HepG2 (cell line): Measurements from ENCODE around the gene IFT43. TPM values are rescaled to one million over a fixed set of nuclear protein-coding genes. Genes with fewer than 3 reads are reported as not detected.

Source experiments
- DPF2 ChIP-seq: sonication (generic); formaldehyde crosslinking; IDR thresholded peaks from 2 replicates; pipeline ENCODE4 v1.4.0; 2020; ENCODE audit warnings: mild to moderate bottlenecking, low read depth, missing genetic modification reagents, borderline replicate concordance
- GTF3A ChIP-seq: sonication (generic); formaldehyde crosslinking; conservative IDR thresholded peaks from 2 replicates; pipeline ENCODE4 v1.4.0; 2020; ENCODE audit warnings: mild to moderate bottlenecking, missing genetic modification reagents
- HIVEP1 ChIP-seq: sonication (generic); formaldehyde crosslinking; IDR thresholded peaks from 2 replicates; pipeline ENCODE4 v1.4.0; 2020; ENCODE audit warnings: mild to moderate bottlenecking, missing genetic modification reagents
- PAF1 ChIP-seq: IDR thresholded peaks from 2 replicates; pipeline ENCODE4 v1.6.1; 2016; ENCODE audit warnings: missing genetic modification reagents, missing compliant biosample characterization
- POLR2G ChIP-seq: fragments of 200-400 bp; formaldehyde crosslinking; IDR thresholded peaks from 2 replicates; pipeline ENCODE4 v1.6.1; 2018; ENCODE audit warnings: mild to moderate bottlenecking, low read depth, low read length, moderate library complexity
- SYNCRIP ChIP-seq: fragments of 200-400 bp; formaldehyde crosslinking; IDR thresholded peaks from 2 replicates; pipeline ENCODE4 v1.6.1; 2018; ENCODE audit warnings: mild to moderate bottlenecking, low read depth, low read length; ENCODE audit not compliant: insufficient read depth
- TMF1 ChIP-seq: sonication (generic); formaldehyde crosslinking; IDR thresholded peaks from 2 replicates; pipeline ENCODE4 v1.8.1; 2022; ENCODE audit warnings: low read depth, missing genetic modification reagents
- ZBTB38 ChIP-seq: sonication (generic); formaldehyde crosslinking; IDR thresholded peaks from 2 replicates; pipeline ENCODE4 v1.5.1; 2020; ENCODE audit warnings: mild to moderate bottlenecking, missing genetic modification reagents
- ZNF260 ChIP-seq: sonication (generic); formaldehyde crosslinking; IDR thresholded peaks from 2 replicates; pipeline ENCODE4 v1.4.0; 2020; ENCODE audit warnings: missing genetic modification reagents, low read depth, mild to moderate bottlenecking, borderline replicate concordance
- ZNF446 ChIP-seq: sonication (generic); formaldehyde crosslinking; IDR thresholded peaks from 2 replicates; pipeline ENCODE4 v1.5.0; 2020; ENCODE audit warnings: mild to moderate bottlenecking, missing genetic modification reagents
- ZNF644 ChIP-seq: IDR thresholded peaks from 2 replicates; pipeline ENCODE4 v1.6.1; 2016; ENCODE audit warnings: low read depth
- polyA plus RNA-seq, 8 experiments: library from polyadenylated mRNA; depleted of rRNA in 3 of 8; stranded (reverse) in 7 of 8; unstranded in 1 of 8; fragments of >200 nt; fragmentation: Illumina TruSeq in 4 of 8; extraction: Trizol in 4 of 8; gene quantifications; 2 replicates each; pipeline versions ENCODE4 v1.2.1 to v1.2.3, GENCODE V29; 2011 to 2016; ENCODE audit warnings: low read depth in 4 of 8, missing spikeins in 1 of 8, mixed read lengths in 1 of 8; ENCODE audit not compliant: insufficient read depth in 1 of 8
- total RNA-seq, 5 experiments: library from RNA; depleted of rRNA; stranded (reverse); fragments of >200 nt; fragmentation: Illumina TruSeq; extraction: Trizol; gene quantifications; 2 replicates each; pipeline ENCODE4 v1.2.3, GENCODE V29; 2016; ENCODE audit warnings: low read depth in 1 of 5
- TF ChIP-seq, protein P1 (sequence below): sonication (generic); formaldehyde crosslinking; IDR thresholded peaks from 2 replicates; pipeline ENCODE4 v1.4.0; 2020; ENCODE audit warnings: mild to moderate bottlenecking, missing genetic modification reagents
- TF ChIP-seq, protein P2 (sequence below): sonication (generic); formaldehyde crosslinking; IDR thresholded peaks from 2 replicates; pipeline ENCODE4 v1.4.0; 2020; ENCODE audit warnings: missing genetic modification reagents
- TF ChIP-seq, protein P3 (sequence below): sonication (generic); formaldehyde crosslinking; conservative IDR thresholded peaks from 2 replicates; pipeline ENCODE4 v1.4.0; 2020; ENCODE audit warnings: mild to moderate bottlenecking, missing genetic modification reagents, moderate library complexity
- TF ChIP-seq, protein P4 (sequence below): sonication (generic); formaldehyde crosslinking; IDR thresholded peaks from 2 replicates; pipeline ENCODE4 v1.8.0; 2022; ENCODE audit warnings: missing genetic modification reagents, mild to moderate bottlenecking, borderline replicate concordance
- TF ChIP-seq, protein P5 (sequence below): fragments of 450-650 bp; IDR thresholded peaks from 2 replicates; pipeline ENCODE4 v1.6.1; 2017; ENCODE audit warnings: mild to moderate bottlenecking
- TF ChIP-seq, protein P6 (sequence below): sonication (generic); formaldehyde crosslinking; IDR thresholded peaks from 2 replicates; pipeline ENCODE4 v1.5.0; 2020; ENCODE audit warnings: mild to moderate bottlenecking, low read depth, missing genetic modification reagents, borderline replicate concordance
- TF ChIP-seq, protein P7 (sequence below): sonication (generic); formaldehyde crosslinking; IDR thresholded peaks from 2 replicates; pipeline ENCODE4 v1.4.0; 2020; ENCODE audit warnings: missing genetic modification reagents

IFT43 gene
- total and polyA plus RNA-seq, 2 of the 13 experiments (the other 11 are each of a cell fraction or from before 2014, with no cell fraction given): 0.15 to 0.55 TPM

DNA sequence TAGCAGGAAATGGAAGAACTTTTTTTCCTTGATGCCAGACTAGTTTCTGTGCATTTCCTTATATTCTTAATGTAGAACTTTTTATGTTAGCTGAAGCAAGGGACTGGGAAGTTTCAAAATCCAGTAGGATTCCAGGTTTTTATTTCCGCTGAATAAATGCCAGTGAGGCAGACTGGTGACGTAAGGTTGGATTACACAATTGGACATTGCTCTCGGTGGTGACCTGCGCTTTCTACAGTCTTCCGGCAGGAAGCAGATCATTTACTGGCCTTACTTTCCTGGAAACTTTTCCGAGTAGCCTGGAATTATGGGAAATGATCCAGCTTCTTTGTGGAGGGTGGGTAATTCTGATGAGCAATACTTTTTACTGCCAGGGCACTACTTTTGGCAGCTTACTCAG is 3.6 kb downstream of the IFT43 start (continued):
- TF ChIP-seq, protein P1, sequence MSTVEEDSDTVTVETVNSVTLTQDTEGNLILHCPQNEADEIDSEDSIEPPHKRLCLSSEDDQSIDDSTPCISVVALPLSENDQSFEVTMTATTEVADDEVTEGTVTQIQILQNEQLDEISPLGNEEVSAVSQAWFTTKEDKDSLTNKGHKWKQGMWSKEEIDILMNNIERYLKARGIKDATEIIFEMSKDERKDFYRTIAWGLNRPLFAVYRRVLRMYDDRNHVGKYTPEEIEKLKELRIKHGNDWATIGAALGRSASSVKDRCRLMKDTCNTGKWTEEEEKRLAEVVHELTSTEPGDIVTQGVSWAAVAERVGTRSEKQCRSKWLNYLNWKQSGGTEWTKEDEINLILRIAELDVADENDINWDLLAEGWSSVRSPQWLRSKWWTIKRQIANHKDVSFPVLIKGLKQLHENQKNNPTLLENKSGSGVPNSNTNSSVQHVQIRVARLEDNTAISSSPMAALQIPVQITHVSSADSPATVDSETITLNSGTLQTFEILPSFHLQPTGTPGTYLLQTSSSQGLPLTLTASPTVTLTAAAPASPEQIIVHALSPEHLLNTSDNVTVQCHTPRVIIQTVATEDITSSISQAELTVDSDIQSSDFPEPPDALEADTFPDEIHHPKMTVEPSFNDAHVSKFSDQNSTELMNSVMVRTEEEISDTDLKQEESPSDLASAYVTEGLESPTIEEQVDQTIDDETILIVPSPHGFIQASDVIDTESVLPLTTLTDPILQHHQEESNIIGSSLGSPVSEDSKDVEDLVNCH (CRISPR knock-in tag): no peak
- TF ChIP-seq, protein P2, sequence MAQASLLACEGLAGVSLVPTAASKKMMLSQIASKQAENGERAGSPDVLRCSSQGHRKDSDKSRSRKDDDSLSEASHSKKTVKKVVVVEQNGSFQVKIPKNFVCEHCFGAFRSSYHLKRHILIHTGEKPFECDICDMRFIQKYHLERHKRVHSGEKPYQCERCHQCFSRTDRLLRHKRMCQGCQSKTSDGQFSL: no peak
- TF ChIP-seq, protein P3, sequence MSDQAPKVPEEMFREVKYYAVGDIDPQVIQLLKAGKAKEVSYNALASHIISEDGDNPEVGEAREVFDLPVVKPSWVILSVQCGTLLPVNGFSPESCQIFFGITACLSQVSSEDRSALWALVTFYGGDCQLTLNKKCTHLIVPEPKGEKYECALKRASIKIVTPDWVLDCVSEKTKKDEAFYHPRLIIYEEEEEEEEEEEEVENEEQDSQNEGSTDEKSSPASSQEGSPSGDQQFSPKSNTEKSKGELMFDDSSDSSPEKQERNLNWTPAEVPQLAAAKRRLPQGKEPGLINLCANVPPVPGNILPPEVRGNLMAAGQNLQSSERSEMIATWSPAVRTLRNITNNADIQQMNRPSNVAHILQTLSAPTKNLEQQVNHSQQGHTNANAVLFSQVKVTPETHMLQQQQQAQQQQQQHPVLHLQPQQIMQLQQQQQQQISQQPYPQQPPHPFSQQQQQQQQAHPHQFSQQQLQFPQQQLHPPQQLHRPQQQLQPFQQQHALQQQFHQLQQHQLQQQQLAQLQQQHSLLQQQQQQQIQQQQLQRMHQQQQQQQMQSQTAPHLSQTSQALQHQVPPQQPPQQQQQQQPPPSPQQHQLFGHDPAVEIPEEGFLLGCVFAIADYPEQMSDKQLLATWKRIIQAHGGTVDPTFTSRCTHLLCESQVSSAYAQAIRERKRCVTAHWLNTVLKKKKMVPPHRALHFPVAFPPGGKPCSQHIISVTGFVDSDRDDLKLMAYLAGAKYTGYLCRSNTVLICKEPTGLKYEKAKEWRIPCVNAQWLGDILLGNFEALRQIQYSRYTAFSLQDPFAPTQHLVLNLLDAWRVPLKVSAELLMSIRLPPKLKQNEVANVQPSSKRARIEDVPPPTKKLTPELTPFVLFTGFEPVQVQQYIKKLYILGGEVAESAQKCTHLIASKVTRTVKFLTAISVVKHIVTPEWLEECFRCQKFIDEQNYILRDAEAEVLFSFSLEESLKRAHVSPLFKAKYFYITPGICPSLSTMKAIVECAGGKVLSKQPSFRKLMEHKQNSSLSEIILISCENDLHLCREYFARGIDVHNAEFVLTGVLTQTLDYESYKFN (CRISPR knock-in tag): peak; percentile 70
- TF ChIP-seq ZNF644 (CRISPR knock-in tag) (peak; percentile 64; the same call in 1 of the 2 replicates), GTF3A (no peak), TMF1 (no peak), SYNCRIP (no peak), DPF2 (CRISPR knock-in tag) (peak; percentile 56; the same call in 1 of the 2 replicates), POLR2G (no peak), HIVEP1 (CRISPR knock-in tag) (no peak), ZNF260 (no peak), ZBTB38 (CRISPR knock-in tag) (no peak), ZNF446 (CRISPR knock-in tag) (no peak), PAF1 (CRISPR knock-in tag) (no peak)
- TF ChIP-seq, protein P4, sequence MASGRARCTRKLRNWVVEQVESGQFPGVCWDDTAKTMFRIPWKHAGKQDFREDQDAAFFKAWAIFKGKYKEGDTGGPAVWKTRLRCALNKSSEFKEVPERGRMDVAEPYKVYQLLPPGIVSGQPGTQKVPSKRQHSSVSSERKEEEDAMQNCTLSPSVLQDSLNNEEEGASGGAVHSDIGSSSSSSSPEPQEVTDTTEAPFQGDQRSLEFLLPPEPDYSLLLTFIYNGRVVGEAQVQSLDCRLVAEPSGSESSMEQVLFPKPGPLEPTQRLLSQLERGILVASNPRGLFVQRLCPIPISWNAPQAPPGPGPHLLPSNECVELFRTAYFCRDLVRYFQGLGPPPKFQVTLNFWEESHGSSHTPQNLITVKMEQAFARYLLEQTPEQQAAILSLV: no peak
- TF ChIP-seq, protein P5, sequence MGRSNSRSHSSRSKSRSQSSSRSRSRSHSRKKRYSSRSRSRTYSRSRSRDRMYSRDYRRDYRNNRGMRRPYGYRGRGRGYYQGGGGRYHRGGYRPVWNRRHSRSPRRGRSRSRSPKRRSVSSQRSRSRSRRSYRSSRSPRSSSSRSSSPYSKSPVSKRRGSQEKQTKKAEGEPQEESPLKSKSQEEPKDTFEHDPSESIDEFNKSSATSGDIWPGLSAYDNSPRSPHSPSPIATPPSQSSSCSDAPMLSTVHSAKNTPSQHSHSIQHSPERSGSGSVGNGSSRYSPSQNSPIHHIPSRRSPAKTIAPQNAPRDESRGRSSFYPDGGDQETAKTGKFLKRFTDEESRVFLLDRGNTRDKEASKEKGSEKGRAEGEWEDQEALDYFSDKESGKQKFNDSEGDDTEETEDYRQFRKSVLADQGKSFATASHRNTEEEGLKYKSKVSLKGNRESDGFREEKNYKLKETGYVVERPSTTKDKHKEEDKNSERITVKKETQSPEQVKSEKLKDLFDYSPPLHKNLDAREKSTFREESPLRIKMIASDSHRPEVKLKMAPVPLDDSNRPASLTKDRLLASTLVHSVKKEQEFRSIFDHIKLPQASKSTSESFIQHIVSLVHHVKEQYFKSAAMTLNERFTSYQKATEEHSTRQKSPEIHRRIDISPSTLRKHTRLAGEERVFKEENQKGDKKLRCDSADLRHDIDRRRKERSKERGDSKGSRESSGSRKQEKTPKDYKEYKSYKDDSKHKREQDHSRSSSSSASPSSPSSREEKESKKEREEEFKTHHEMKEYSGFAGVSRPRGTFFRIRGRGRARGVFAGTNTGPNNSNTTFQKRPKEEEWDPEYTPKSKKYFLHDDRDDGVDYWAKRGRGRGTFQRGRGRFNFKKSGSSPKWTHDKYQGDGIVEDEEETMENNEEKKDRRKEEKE: no peak
- TF ChIP-seq, protein P6, sequence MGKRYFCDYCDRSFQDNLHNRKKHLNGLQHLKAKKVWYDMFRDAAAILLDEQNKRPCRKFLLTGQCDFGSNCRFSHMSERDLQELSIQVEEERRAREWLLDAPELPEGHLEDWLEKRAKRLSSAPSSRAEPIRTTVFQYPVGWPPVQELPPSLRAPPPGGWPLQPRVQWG: no peak
- TF ChIP-seq, protein P7, sequence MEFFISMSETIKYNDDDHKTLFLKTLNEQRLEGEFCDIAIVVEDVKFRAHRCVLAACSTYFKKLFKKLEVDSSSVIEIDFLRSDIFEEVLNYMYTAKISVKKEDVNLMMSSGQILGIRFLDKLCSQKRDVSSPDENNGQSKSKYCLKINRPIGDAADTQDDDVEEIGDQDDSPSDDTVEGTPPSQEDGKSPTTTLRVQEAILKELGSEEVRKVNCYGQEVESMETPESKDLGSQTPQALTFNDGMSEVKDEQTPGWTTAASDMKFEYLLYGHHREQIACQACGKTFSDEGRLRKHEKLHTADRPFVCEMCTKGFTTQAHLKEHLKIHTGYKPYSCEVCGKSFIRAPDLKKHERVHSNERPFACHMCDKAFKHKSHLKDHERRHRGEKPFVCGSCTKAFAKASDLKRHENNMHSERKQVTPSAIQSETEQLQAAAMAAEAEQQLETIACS (CRISPR knock-in tag): no peak
